Renal pelvis (tissue), 4 donors: Measurements from ENCODE around the gene CEP112. TPM values are rescaled to one million over a fixed set of nuclear protein-coding genes. Genes with fewer than 3 reads are reported as not detected.
"Not testable (repeated sequence)": the region's sequence is repeated elsewhere in the genome, so short reads cannot be mapped to it uniquely, and the experiment has no call there.

Experiments used
- DNase-seq: peaks from one replicate; pipeline ENCODE4 v3.0.0-alpha.2; 2013
- polyA plus RNA-seq, 3 donors: library from polyadenylated mRNA; unstranded; fragments of 120-200 nt; gene quantifications; one replicate each; pipeline ENCODE4 v1.2.1, GENCODE V29; 2013; ENCODE audit not compliant: insufficient read length in 3 of 3

Gene CEP112
- polyA plus RNA-seq, 3 donors: 11.9 to 16.1 (median 13.9) TPM

DNA sequence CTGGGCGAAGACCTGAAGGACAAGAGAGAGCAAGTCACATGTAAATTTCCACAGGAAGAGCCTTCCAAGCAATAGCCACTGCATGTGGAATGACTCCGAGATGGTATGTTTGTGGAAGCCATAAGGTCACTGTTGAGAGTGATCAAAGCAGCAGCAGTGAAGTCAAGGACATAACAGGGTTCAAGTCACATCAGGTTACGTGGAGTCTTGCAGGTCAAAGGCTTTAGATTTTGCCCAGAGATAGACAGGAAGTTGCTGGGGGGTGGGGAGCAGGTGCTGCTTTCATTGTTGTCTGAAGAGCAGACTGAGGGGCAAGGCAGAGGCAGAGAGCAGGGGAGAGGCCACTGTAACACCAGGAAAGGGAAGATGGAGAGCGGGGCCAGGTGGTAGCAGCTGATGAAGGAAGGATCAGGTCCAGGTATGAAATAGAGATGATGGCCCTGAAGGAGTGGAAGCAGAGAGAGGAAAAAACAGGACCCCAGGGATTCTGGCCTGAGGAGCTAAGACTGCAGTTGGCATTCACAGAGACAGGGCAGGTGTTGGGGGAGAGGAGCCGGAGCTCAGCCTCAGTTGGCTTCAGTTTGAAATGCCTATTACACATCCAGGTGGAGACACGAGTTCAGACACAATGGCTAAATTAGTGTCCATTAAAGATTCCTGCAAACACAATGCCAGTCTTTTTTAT, 501.2 kb downstream of the CEP112 start:
- no peak for DNase-seq

DNA sequence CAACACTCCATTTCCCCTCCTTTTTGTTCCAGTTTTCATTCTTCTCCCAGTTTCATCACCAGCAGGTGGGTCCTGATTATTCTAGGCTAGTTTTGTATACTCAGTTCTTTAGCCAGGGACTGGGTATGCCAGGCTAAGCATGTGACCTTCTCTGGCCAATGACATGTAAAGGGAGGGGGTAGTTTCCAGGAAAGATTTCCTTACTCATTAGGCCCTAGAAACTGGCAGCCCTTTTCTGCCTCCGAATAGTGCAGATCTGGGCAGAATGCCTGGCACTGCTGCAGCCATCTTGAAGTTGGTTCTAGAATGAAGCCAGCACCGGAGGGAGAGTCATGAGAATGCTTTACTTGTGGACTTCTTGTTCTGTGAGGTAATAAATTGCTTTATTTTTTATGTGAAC, 503.6 kb downstream of the CEP112 start:
- DNase-seq: no peak

DNA sequence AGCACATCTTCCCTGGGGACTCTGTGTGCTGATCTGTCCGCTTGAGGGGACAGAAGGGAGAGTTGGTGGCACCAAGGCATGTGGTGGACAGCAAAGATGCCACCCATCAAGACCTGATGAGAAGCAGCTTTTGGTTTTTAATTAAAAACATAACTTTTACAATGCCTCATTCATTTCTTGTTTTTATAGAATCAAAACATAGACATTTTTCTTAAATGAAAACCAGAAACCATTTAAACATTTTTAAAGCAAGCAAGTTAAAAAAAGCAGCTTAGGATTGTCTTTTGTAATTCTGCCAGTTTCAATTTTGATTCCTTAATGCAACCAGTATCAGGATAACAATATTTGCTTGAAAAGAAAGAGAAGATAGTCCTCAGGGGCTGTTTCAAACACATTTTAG, 506.8 kb downstream of the CEP112 start:
- DNase-seq: no peak

DNA sequence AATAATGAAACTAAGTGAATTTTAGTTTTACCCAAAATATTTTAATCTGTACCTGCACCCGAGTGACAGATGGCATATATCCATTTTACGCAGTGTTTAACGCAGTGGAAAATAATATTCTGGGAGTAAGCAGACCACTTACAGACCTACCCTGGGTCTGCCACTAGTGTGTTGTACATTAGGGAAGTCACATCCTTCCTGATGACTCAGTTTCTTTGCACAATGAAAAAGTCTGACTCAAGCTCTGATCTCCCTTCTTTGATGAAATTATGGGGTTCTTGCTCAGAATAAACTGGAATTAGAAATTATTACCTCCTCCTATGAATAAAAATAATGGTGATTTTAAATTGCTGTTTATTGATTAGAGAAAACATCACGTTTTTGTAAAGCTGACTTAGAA, 507.3 kb downstream of the CEP112 start:
- DNase-seq: no peak

DNA sequence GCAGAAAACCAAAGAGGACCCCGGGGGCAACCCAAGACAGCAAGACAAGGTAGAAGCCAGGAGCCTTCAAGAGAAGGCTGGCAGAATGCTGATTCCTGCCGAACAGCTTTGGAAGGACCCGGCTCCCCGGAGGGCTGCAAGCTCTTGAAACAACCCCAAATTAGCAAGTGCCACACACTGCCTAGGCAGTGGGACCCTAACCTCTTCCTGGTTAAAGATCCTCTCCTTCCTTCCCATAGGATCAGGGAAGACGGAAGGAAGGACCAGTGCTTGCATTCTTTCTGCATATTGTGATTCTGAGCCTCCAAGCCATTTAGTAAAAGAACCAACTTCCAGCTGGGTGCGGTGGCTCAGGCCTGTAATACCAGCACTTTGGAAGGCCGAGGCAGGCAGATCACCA, 508.5 kb downstream of the CEP112 start:
- no peak for DNase-seq

DNA sequence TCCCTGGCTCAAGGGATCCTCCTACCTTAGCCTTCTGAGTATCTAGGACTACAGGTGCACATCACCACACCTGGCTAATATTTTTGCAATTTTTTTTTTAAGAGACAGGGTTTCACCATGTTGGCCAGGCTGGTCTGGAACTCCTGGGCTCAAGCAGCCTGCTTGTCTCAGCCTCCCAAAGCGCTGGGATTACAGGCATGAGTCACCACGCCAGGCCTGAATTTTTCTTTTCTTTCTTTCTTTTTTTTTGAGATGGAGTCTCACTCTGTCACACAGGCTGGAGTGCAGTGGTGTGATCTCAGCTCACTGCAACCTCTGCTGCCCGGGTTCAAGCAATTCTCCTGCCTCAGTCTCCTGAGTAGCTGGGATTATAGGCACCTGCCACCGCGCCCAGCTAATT, 510.2 kb downstream of the CEP112 start:
- DNase-seq: not testable (repeated sequence)

DNA sequence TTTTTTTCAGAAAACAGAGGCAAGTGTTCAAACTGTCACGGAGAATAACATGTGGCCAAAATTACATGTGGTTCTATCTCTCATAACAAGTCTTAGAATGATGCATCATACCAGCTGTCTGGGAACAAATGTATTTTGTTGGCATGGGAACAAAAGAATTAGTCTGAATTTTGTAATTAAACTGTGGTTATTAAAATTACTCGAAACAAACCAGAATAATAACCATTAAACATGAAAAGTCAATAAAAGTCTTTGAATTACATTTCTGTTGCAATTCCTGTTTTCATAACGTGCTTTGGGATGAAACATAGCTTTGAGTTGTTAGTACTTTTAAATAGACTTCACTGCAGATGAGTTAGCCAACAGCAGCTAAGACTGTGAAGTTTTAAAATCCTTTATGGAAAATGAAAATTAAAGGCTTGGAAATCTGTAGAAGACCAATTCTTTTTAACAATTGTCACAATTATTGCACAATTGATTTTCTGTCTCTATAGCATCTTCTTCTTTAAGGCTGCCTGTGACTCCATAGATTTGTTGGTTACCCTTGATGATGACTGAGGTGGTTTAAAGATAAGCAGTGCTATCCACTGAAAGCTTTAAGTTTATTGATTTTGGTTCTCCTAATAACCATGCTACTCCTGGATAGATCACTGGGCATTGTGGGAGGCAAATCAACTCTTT, 512.6 kb downstream of the CEP112 start:
- no peak for DNase-seq

DNA sequence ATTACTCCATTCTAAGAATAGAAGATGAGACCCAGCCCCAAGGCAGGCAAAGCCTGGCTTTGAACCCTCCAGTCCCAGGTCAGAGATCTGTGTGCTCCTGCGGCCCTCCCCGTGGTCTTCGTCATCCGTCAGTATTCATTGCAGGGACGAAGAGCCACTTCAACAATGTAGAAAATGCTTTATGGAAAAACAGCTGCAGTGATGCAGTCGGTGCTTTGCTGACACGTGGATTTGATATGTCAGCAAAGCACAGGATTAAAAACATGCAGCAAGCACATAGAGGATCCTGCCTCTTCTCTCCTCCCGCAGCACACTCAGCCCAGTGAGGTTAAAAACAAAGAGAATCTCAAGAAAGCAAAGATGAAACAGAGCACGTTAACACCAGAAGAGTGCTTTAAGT, 513.4 kb downstream of the CEP112 start:
- no peak for DNase-seq

DNA sequence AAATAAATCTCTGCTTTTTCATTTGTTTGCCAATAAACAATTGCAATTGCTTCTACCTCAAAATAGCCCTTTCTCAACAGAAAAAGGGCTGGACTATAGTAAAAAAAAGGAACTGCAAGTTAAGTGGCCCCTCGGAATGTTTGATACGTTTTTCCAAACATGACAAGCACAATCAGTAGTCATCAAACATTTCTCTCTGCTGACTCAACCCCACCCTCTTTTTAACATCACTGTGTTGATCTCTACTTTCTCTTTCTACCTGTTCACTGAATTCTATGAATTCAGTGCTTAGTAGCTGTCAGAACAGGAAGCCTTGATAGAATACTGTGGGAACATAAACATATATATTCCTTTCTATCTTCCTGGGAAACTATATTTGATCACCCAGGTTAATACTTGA, 514.0 kb downstream of the CEP112 start:
- DNase-seq: no peak

DNA sequence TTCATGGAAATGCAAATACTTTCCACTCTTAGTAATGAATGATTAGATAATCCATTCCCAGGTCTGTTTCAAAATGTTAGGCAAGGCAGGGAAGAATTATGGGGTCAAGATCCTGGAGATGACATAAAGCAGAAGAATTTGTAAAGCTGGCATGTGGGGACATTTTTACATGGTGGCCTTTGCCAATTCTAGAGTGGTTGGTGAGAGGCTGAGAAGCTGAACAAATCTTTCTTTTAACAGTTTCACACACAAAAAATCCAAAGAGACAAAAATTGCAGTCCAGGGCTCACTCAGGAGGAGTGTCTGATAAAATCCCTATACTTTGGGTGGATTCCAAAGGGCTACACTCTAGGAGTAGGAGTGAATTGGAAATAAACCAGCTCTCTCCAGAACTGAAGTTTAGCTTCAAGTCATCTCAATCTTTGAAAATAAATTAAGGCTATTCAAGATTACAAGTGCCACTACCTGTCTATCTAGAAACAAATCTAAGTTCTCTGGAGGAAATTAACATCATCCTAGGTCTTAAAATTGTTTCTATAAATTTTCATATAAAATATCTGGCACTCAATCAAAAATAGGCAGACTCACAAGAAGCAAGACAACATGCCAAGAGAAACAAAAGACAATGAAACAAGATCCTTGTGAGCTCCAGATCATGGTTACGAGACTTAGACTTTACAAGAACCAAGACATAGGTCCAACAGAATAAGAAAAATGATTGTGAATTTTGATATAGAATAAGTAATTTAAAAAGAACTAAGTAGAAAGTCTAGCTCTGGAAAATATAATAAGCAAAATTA, 517.5 kb downstream of the CEP112 start:
- no peak for DNase-seq

DNA sequence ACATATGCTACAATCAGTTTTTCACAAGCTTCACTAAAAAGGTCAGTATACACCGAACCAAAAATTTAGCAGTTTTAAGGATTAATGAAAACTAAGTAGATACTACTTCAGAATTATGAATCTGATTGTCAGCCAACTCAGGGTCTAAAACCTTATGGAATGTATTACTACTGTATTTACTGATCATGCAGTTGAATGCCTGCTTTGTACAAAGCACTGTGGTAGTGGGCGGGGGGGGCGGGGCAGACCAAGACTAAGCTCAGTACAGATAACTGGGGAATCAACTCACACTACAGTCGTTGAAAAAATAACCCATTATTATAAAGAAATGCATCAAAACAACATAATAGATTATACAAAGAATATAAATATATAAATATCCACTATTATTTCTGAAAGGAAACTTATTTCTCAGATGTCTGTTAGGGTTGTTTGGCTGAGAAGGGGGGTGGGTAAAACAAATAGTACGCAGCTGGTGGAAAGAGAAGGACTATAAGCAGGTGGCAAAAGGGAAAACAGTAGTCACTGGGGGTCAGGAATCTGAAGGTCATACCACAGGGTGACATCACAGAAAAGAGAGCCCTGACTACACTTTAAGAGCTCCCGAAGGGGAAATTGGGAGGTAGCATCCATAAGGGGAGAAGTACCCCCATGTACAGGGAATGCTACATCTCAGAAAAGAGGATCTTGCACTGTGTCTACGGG, 521.1 kb downstream of the CEP112 start:
- DNase-seq: no peak

DNA sequence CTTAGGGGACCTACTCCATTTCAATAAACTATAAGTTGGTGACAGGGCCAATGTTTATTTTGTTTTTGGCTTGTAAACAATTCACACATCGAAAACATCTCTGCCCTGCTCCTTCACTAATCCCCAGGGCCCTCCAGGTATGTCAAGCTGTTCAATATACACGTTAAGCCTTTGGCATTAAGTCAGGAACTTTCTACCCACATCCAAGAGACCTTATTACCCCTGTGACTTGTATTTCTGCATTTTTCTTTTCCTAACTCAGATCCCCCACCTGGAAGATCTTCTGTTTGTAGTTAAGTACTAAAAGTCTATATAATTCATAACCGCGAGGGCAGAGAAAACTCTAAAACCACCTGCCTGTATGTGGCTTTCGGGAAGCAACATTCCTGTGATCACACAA, 523.7 kb downstream of the CEP112 start:
- peak; percentile 17 for DNase-seq

DNA sequence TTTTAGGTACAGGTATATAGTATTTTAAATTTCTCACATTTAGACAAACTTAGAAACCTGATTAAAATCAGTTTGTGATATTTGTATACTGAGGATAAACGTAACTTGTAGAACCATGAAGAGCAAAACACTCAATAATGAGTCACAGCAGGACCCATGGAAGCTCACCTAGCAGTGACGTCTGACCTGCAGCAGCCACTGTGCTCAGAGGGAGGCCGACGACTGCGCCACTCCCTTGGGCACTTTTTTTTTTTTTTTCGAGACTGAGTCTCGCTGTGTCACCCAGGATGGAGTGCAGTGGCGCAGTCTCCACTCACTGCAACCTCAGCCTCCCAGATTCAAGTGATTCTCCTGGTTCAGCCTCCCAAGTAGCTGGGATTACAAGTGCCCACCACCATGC, 524.3 kb downstream of the CEP112 start:
- no peak for DNase-seq

DNA sequence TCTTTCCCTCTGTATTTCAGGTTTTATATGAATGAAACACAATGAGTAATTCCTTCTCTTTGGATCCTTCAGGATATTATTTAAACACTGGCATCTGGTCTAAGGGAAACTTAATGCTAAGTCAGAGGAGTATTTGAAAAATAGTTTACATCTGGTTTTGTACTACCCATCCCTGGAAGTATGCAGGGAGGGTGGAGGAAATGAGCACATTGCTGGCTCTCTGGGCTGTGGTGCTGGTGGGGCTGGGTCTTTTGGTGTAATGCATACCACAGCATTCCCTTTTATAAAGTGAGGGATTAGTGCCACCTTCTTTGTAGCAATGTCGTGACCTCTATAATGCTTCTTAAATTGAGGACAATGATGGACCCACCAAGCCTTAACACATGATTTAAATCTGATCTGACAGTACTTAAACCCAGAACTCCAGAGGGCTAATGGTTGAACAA, 525.0 kb downstream of the CEP112 start:
- no peak for DNase-seq

DNA sequence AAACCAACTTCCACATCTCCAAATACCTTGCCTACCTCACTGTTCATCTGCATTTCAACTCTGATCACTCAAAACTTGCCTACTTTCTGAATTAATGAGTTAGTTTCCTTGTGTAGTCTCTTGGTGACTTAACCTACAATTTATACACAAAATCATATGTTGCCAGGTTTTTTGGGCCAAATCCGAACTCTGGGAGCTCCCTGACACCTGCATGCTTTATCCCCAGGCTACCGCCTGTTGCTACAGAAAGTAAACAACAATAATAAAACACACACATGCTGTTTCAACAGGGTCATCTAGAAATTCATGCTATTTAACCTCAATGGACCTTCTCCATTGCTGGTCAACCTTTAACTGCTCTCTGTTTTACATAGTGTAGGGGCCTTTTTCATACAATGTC, 526.0 kb downstream of the CEP112 start:
- DNase-seq: no peak

DNA sequence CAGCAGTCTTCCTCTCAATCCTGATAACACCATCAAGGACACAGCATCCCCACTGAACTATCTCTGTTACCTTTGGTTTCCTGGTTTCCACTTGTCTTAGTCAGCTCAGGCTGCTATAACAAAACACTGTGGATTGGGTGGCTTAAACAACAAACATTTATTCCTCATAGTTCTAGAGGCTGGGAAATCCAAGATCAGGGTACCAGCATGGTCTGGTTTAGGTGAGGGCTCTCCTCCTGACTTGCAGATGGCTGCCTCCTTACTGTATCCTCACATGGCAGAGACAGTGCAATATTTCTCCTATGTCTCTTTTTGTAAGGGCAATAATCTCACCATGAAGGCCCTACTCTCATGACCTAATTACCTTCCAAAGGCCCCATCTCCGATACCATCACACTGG, 527.2 kb downstream of the CEP112 start:
- no peak for DNase-seq

DNA sequence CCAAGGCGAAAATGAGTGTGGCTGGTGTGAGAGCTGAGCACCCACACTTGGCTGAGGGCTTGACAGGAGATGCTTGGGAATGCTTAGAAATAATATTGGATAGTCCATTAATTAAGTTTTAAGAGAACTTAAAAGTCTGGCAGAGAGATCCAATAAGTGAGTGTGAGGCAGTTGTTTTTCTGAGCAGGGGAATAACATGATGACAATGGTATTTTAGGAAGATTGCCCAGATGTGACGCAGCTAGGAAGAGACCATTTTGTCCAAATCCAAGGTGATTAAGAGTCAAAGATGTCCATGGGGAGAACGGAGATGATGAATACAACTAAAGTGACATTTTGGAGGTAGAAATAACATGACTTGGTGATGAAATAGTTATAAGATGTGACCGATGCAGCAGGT, 527.7 kb downstream of the CEP112 start:
- DNase-seq: no peak

DNA sequence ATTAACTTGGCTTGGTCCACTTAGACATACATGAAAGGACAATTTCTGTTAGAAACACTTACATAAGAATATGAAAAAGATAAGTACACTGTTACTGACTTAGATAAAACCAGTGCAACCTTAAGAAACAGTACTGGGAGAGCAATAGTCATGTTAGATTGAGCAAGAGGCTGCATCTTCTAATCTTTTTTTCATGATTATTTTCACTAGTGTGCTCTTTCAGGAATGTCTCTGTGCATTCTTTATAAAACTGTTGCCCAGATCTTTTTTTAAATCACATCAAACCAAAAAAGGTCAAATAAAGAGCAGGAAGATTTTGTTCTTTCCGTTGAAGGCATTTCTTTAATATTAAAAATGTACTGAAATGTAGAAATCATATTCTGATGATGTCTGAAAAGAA, 529.7 kb downstream of the CEP112 start:
- DNase-seq: no peak

DNA sequence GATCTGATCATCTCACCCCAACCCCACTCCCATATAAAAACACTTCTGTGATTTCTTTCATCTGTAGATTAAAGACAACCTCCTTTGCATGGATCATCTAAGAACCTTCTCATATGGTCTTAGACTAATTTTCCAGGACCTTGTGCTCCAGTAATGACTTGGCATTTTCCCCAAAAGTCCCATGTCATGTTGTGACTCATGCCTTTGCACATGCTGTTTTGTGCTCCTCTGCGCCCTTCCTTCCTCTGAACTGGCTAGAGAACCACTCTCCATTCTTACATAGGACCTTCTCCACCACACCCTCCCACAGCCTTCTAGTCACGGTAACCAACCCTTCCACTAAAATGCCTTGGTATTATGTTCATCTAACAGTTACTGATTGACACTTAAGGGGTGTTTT, 531.0 kb downstream of the CEP112 start:
- DNase-seq: no peak

DNA sequence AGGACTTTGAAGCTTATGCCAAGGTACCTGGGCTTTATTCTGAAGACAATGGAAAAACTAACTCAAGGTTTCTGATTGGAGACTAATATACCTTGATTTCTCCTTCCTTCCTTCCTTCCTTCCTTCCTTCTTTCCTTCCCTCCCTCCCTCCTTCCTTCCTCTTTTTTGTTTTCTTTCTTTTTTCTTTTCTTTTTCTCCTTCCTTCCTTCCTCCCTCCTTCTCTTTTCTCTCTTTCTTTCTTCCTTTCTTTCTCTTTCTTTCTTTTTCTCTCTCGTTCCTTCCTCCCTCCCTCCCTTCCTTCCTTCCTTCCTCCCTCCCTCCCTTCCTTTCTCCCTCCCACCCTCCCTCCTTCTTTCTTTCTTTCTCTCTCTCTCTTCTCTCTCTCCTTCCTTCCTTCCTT, 531.9 kb downstream of the CEP112 start:
- DNase-seq: no peak

DNA sequence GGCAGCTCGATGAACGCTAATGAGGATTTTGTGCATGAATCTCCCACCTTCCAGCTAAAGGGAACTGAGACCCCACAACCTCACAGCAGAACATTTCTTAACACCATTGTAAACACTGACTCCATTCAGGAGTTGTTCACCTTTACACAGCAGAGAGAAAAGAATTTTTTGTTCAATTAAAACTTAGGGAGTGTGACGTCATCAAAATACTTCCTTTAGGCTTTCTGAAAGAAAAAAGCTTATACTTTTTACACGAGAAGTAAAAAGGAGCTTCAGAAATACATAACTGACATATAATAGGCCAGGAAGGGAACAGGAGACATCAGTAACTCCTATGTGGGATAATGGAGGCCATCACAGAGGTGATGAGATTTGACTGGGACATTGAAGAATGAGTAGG, 532.4 kb downstream of the CEP112 start:
- no peak for DNase-seq

DNA sequence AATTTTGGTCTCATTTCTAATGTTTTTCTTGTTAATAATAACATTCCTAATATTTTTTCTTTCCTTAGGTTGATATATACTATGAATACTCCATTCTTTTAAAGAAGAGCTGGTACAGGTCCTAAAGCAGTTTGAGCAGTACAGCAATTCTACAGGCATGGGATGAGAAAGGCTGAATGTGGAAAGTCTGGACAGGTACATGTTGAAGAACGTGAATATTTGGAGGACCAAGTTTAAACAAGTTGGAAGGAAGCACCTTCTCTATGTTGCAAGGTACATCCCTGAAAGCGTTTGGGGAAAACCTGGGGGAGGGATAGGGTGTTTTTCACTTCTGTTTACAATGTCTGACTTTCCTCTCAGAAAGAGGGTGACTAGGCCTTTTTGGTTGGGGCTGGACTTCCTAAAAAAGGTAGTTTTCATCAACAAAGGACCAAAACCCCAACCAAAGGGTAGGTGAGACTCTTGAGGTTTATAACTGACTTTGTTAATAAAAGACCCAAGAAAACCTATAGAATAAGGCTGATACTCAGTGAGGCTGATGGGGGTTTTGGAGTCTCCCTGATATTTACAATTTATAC, 534.6 kb downstream of the CEP112 start:
- no peak for DNase-seq
